Activated CD8-positive, alpha-beta memory T cell treated with anti-CD3 and anti-CD28 coated beads for 48 hours (primary cell): ENCODE data around the gene CRTC1.

Experiments used
- DNase-seq, 3 experiments: peaks; one replicate each; pipeline ENCODE4 v3.0.0-alpha.2; 2020; ENCODE audit warnings: low read depth in 2 of 3, low spot score in 2 of 3

Gene CRTC1

GRCh38 chr19:18743784-18744418, 60.4 kb downstream of the CRTC1 start:
- DNase-seq: no peak

- DNase-seq: no peak
Measured at GRCh38 chr19:18745012-18745735, 61.7 kb downstream of the CRTC1 start.

GRCh38 chr19:18745931-18746330, 62.5 kb downstream of the CRTC1 start:
- no peak for DNase-seq

- DNase-seq: no peak
Measured at GRCh38 chr19:18746401-18747325, 63.2 kb downstream of the CRTC1 start.

GRCh38 chr19:18749362-18750231, 66.1 kb downstream of the CRTC1 start:
- no peak for DNase-seq

GRCh38 chr19:18750295-18750970, 67.0 kb downstream of the CRTC1 start:
- DNase-seq: no peak

- DNase-seq: no peak
Measured at GRCh38 chr19:18751571-18751970, 68.1 kb downstream of the CRTC1 start.

- DNase-seq: no peak
Measured at GRCh38 chr19:18754501-18754900, 71.0 kb downstream of the CRTC1 start.

GRCh38 chr19:18756896-18757295, 73.4 kb downstream of the CRTC1 start:
- DNase-seq: no peak

- DNase-seq: no peak
Measured at GRCh38 chr19:18759304-18759994, 76.0 kb downstream of the CRTC1 start.

GRCh38 chr19:18759995-18760426, 76.5 kb downstream of the CRTC1 start:
- no peak for DNase-seq

GRCh38 chr19:18760440-18761383, 77.2 kb downstream of the CRTC1 start:
- no peak for DNase-seq

- no peak for DNase-seq
Measured at GRCh38 chr19:18761531-18762110, 78.1 kb downstream of the CRTC1 start.

GRCh38 chr19:18762125-18763023, 78.9 kb downstream of the CRTC1 start:
- no peak for DNase-seq

- DNase-seq: no peak
Measured at GRCh38 chr19:18763674-18764590, 80.5 kb downstream of the CRTC1 start.

- DNase-seq: no peak
Measured at GRCh38 chr19:18764591-18765051, 81.1 kb downstream of the CRTC1 start.
